Ectodermal cell (in vitro differentiated cells): ENCODE measurements around the gene KRT76.
"Not testable (repeated sequence)": the region's sequence is repeated elsewhere in the genome, so short reads cannot be mapped to it uniquely, and the experiment has no call there.

Experiments used
- H3K27ac ChIP-seq: 2 replicates; pipeline ENCODE4 v1.7.0; 2013; ENCODE audit warnings: mild to moderate bottlenecking, low read depth, low read length; ENCODE audit not compliant: insufficient read depth, poor library complexity, severe bottlenecking
- H3K27me3 ChIP-seq: 2 replicates; pipeline ENCODE4 v1.7.0; 2013; ENCODE audit warnings: mild to moderate bottlenecking, low read length; ENCODE audit not compliant: insufficient read depth, control insufficient read depth, poor library complexity, severe bottlenecking
- H3K36me3 ChIP-seq: one replicate; pipeline ENCODE4 v1.7.0; 2013; ENCODE audit warnings: low read length; ENCODE audit not compliant: control insufficient read depth, insufficient read depth
- H3K4me1 ChIP-seq: one replicate; pipeline ENCODE4 v1.7.0; 2013; ENCODE audit warnings: low read length; ENCODE audit not compliant: control insufficient read depth, insufficient read depth
- H3K4me3 ChIP-seq: 2 replicates; pipeline ENCODE4 v1.7.0; 2013; ENCODE audit warnings: low read depth, low read length, control low read depth; ENCODE audit not compliant: insufficient read depth
- H3K9me3 ChIP-seq: 2 replicates; pipeline ENCODE4 v1.7.0; 2013; ENCODE audit warnings: mild to moderate bottlenecking, low read length, moderate library complexity; ENCODE audit not compliant: control insufficient read depth
- WGBS, 2 experiments: methylation state at CpG; one replicate each; pipeline ENCODE4 v1.1.7; 2013; ENCODE audit warnings: missing lambda C conversion rate in 2 of 2; 5-methylcytosine and 5-hydroxymethylcytosine counted together

KRT76 gene

DNA sequence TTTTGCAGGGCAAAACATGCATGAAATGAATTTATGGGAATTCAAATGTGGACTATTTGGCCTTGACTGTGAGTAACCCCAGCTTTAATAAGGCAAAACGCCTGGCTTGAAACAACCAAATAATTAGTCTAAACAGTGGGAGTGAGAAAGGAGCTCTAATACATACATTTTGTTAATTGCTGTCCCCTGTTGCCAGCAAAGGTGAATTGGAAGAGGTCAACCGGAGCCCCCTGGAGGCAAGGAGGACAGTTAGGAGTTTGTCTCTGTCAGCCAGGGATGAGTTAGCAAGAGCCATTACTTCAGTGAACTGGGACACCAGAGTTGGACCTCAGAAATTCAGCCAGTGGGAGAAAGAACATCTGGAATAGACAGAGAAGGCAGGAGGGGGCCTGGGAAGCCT is 17.4 kb downstream of the KRT76 start:
- Histone ChIP-seq H3K27ac (no peak overlapping the region), H3K4me1 (no peaks in the 10 kb centered on the region), H3K4me3 (no peak overlapping the region), H3K27me3 (peaks cover 6% of the 10 kb centered on the region), H3K36me3 (no peaks in the 10 kb centered on the region), H3K9me3 (no peaks in the 10 kb centered on the region)
- WGBS, 2 experiments, result 73 to 77% methylated on average over 2 of the region's 2 CpGs

DNA sequence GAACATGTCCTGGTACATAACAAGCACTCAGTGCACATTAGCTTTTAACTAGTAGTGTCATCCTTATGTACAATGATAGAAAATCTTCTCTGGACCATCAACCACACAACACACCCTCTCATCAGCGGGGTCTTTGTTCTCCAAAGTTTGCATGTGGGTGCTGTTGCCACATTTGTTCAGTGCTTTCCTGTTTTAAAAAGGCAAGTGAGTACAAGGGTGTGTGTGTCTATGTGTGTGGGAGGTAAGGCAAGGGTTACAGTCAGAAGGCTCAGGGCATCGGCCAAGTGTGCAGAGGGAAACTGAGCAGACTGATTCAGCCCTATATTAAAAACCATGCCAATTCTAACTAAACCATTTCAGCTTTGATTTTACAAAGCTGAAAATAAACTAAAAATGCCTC is 17.9 kb downstream of the KRT76 start:
- WGBS, 2 experiments, result 47 to 53% methylated on average over 2 of the region's 2 CpGs
- peaks cover 6% of the 10 kb centered on the region for H3K27me3 ChIP-seq

DNA sequence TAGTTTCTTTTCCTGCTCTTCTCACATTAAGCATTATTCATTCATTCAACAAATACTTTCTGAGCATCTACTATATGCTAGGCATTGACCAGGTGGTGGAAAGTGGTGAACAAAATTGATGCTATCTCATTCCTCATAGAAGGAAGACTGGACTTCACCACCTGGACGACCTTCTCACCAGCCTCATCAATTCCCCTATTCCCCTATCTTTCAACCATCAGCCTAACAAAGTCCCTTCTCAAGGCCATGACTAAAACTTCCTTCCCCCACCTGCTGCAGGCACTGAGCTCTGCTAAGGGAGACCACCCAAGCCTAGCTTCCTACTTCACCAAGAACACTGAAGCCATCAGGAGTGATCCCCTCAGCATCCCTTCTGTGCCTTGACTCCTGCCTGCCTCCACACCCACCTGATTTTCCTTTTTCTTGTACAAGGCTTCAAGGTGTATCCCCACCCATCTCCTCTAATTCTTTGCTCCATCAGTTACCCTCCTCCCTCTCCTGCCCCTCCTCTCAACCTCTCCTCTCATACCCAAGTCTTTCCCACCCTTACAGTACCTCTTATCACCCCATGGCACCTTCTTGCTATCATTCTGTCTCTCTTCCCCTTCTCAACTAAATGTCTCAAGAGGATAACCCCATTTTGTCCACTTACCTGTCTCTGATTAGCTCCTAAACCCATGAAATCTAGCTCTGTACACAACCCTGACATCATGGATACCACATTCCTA is 19.5 kb downstream of the KRT76 start:
- Histone ChIP-seq H3K4me1 (no peaks in the 10 kb centered on the region), H3K27me3 (peaks cover 6% of the 10 kb centered on the region), H3K36me3 (no peaks in the 10 kb centered on the region), H3K4me3 (no peak overlapping the region), H3K9me3 (no peaks in the 10 kb centered on the region), H3K27ac (no peak overlapping the region)
- 30 to 32% methylated on average over 1 of the region's 1 CpG for WGBS, 2 experiments

More for the DNA sequence above, 17.9 kb downstream of the KRT76 start:
- Histone ChIP-seq H3K4me1 (no peaks in the 10 kb centered on the region), H3K36me3 (no peaks in the 10 kb centered on the region), H3K27ac (no peak overlapping the region), H3K4me3 (no peak overlapping the region), H3K9me3 (no peaks in the 10 kb centered on the region)

DNA sequence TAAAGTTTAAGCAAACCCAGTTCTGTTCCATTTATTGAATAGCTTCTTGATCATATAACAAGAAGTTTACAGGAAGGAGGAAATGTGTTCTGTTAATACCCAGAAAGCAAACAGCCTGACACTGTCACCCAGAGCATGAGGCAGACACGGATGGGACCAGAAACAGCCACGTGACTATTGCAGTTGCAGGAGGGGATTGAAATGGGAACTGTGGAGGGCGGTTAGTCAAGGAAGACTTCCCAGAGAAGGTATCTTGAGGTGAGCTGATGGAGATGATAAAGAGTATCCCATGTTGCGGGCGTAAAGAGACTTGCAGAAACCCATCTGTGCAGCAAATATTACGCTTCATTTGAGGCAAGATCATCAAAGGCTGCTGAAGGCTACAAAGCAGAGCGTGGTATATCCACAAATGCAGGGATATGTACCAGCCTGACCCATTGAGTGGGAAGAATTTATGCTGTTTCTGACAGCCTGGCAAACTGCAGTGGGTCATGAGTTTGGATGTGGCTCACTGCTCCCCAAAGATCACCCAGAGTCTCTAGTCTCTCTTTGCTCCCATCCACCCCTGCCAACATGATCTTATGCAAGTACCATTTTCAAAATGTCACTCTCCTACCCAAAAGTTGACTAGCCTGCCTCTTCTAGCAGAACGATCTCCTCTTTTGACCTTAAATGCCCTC is 20.7 kb downstream of the KRT76 start:
- WGBS, 2 experiments, result 87 to 89% methylated on average over 8 of the region's 8 CpGs
- peaks cover 12% of the 10 kb centered on the region for H3K27me3 ChIP-seq
- no peak overlapping the region for H3K4me3 ChIP-seq
- H3K27ac ChIP-seq, result no peak overlapping the region
- no peaks in the 10 kb centered on the region for H3K36me3 ChIP-seq
- no peaks in the 10 kb centered on the region for H3K9me3 ChIP-seq
- H3K4me1 ChIP-seq, result no peaks in the 10 kb centered on the region

DNA sequence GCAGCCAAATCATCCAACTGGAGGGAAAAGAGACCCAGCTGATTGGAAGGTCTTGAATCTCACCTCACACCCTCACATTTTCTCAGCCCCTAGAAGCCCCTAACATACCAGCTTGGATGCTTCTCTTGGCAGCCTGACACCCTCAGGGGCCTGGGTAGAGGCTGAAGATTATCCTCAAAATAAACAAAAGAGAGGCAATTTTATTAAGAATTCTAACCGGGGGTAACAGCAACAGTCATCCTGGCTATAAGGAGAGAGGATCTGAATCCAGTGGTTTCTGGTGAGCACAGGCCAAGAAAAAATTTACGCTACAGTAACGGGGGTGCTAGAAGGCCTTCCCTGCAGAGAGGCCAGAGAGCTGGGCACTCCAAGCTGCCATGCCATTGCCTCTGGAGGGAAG is 21.6 kb downstream of the KRT76 start:
- no peak overlapping the region for H3K27ac ChIP-seq
- no peaks in the 10 kb centered on the region for H3K9me3 ChIP-seq
- WGBS, 2 experiments, result 92 to 93% methylated on average over 3 of the region's 3 CpGs
- peaks cover 15% of the 10 kb centered on the region for H3K27me3 ChIP-seq
- no peaks in the 10 kb centered on the region for H3K36me3 ChIP-seq
- no peak overlapping the region for H3K4me3 ChIP-seq
- no peaks in the 10 kb centered on the region for H3K4me1 ChIP-seq

DNA sequence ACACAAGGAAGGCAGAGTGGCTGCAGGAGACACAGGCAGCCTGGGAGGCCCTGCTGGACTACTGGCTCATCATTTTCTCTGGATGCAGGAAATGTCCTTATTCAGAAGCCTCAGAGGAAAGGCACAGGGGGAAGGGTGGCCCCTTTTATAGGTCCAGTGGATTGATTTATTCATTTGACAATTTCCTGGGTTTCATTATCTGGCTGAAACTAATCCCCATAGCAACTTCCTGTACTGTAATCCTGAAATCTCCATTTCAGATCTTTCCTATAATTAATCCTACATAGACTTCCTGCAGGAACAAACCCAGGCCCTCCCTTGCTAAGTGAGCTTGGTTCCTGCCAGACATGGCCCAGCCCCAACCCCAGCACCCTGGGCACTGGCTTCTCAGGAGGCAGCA is 23.0 kb downstream of the KRT76 start:
- Histone ChIP-seq H3K27me3 (peaks cover 15% of the 10 kb centered on the region), H3K36me3 (no peaks in the 10 kb centered on the region), H3K4me3 (no peak overlapping the region), H3K27ac (no peak overlapping the region), H3K9me3 (no peaks in the 10 kb centered on the region), H3K4me1 (no peaks in the 10 kb centered on the region)

DNA sequence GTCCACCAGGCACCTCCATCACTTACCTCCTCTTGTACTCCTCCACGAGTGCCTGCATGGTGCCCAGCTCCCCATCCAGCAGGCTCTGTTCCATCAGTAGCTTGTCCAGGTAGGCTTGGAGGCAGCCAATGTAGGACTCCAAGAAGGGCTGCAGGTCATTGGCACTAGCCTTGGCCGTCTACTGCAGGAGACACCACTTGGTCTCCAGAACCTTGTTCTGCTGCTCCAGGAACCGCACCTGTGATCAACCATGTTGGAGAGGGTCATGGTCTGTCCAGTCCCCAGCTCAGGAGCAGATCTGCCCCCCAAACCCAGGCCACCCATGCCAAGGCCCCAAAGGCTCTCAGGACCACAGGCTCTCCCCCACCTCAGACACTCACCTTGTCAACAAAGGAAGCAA is 23.9 kb downstream of the KRT76 start:
- H3K4me3 ChIP-seq, result no peak overlapping the region
- H3K27me3 ChIP-seq, result peaks cover 15% of the 10 kb centered on the region
- H3K36me3 ChIP-seq, result no peaks in the 10 kb centered on the region
- H3K4me1 ChIP-seq, result no peaks in the 10 kb centered on the region
- H3K27ac ChIP-seq, result no peak overlapping the region
- WGBS, 2 experiments, result 81 to 95% methylated on average over 3 of the region's 3 CpGs
- no peaks in the 10 kb centered on the region for H3K9me3 ChIP-seq

DNA sequence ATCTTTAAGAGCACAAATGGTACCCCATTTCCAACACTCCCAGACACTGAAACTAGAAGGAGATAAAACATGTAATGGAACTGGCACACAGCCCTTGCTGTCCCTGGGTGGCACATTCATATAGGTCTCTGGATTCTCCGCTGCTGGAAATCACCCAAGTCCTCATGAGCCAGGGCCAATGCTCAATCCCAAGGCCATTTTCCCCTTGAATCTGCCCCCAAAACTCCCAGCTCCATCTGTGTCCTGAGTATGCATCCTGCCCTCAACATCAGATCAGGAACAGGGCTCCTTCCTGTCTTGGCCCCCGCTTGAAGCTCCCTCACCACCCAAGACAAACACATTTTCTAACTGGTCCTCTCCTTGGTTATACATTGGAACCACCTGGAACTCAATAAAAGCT is 24.6 kb downstream of the KRT76 start:
- Histone ChIP-seq H3K27me3 (peaks cover 9% of the 10 kb centered on the region), H3K9me3 (no peaks in the 10 kb centered on the region), H3K27ac (no peak overlapping the region), H3K4me1 (no peaks in the 10 kb centered on the region), H3K36me3 (no peaks in the 10 kb centered on the region), H3K4me3 (no peak overlapping the region)
- 78 to 82% methylated on average over 2 of the region's 2 CpGs for WGBS, 2 experiments

DNA sequence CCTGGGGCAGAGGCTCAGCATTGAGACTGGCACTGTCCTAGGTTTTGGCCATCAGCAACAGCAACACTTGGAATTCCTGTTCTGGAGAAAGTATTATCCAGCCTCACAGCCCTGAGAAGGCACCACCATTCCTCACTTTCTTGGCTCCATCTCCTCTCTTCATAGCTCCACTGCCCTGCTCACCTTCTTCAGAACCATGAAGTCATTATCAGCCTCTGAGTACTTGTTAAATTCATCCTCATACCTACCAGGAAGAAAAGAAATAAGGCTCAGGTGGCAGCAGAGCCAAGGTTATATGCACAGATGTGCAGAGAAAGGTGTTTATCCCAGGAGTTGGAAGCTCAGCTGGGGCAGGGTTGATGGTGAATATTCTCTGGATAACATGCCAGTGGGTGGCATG is 25.4 kb downstream of the KRT76 start:
- H3K27ac ChIP-seq, result no peak overlapping the region
- no peaks in the 10 kb centered on the region for H3K9me3 ChIP-seq
- no peaks in the 10 kb centered on the region for H3K36me3 ChIP-seq
- H3K27me3 ChIP-seq, result peaks cover 9% of the 10 kb centered on the region
- H3K4me1 ChIP-seq, result no peaks in the 10 kb centered on the region
- H3K4me3 ChIP-seq, result no peak overlapping the region

DNA sequence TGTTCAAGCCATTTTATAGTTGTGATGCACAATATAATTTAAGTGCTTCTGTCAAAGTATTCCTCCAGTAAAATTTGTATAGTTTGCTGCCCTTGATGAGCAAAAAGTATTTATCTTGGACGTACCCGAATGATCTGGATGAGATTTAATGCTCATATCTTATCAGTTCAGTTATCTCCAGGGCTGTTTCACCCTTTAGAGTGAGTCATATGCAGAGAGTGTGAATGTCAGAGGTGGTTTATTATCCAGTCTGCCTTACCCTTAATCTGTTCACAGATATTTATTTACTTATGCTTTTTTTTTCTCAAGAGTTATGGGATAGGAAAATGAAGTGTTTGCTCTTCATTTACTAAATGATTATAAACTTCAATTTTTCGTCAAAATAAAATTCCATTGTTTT is 26.6 kb downstream of the KRT76 start:
- H3K4me1 ChIP-seq, H3K4me3 ChIP-seq, H3K27ac ChIP-seq, H3K9me3 ChIP-seq, H3K36me3 ChIP-seq: not testable (repeated sequence)
- peaks cover 16% of the 10 kb centered on the region for H3K27me3 ChIP-seq
- 90 to 94% methylated on average over 2 to 3 of the region's 3 CpGs for WGBS, 2 experiments
